ENCODE measurements around the gene DSG1. TPM values are rescaled to one million over a fixed set of nuclear protein-coding genes. Genes with fewer than 3 reads are reported as not detected.

Gene DSG1
- total and polyA plus RNA-seq, 2 of the 13 experiments (the other 11 are each of a cell fraction or from before 2014, with no cell fraction given), result 0.04 TPM; not detected in 1

DNA sequence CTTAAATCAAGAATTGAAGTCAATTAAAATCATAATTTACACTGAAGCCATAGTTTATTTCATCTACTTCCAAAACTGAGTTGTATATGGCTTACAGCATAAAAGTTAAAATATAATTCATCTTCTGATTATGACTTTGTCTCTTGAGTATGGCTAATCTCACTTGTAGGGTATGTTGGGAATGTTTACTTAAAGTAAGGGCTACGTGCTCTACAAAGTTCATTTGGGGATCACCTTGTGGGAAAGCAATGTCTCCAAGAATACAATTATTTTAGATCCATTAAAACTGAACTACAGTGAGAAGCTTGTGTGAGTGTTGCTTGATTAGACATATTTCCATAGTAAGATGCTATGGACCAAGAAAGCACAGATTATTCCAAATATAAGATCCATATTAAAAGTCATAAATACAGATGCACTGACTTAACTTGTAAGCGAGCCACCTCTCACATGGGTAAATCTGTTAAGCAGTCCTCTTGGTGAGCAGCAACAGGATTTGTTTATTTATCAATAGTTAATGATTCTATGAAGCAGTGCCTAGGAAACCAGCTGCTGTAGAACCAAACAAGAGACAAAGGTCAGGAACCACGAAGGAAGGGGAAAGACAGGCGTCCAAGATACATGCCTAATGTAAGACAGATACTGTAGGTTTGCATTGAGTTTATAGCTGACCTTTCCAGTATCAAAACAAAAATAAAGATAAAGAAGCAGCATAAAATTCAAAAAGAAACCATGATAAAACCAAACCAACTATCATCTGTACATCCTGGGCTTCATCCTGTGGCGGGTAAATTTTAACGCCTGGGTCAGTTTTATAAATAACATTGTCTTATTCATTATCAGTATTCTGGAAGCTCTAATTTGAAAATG is 83.4 kb downstream of the DSG1 start (continued):
- TF ChIP-seq ZNF441 (CRISPR knock-in tag; IDR thresholded peaks at IDR 0.05; ENCODE audit: borderline replicate concordance) (no peak), PHF5A (CRISPR knock-in tag; IDR thresholded peaks at IDR 0.05; ENCODE audit: low read depth, unreplicated experiment) (peak; percentile 25), SOX6 (IDR thresholded peaks at IDR 0.05) (no peak), SOX6 (CRISPR knock-in tag; IDR thresholded peaks at IDR 0.05) (peak; percentile 53), RARA (CRISPR knock-in tag; IDR thresholded peaks at IDR 0.05) (peak; percentile 70), ZSCAN9 (CRISPR knock-in tag; IDR thresholded peaks at IDR 0.05; ENCODE audit: borderline replicate concordance) (no peak), ASH2L (IDR thresholded peaks at IDR 0.05; ENCODE audit: insufficient read length, low read depth, low read length) (peak; percentile 87), HNF4G (IDR thresholded peaks at IDR 0.05; ENCODE audit: borderline replicate concordance, low read depth, low read length) (peak; percentile 60; the same call in 1 of the 2 replicates), HNF4G (CRISPR knock-in tag; IDR thresholded peaks at IDR 0.05; ENCODE audit: borderline replicate concordance, low read depth) (no peak), NR2F6 (IDR thresholded peaks at IDR 0.05) (peak; percentile 52), NR2F6 (CRISPR knock-in tag; IDR thresholded peaks at IDR 0.05) (no peak; the same call in 1 of the 2 replicates), RXRB (CRISPR knock-in tag; IDR thresholded peaks at IDR 0.05; ENCODE audit: borderline replicate concordance) (peak; percentile 62; the same call in 1 of the 2 replicates), HMG20A (CRISPR knock-in tag; IDR thresholded peaks at IDR 0.05; ENCODE audit: borderline replicate concordance) (no peak; the same call in 1 of the 2 replicates), EP300 (IDR thresholded peaks at IDR 0.05; ENCODE audit: low read depth in 2 of 2, low read length in 2 of 2) (peak; percentile 18 to 34; a peak in 1 of 4 replicates), EP300 (CRISPR knock-in tag; IDR thresholded peaks at IDR 0.05; ENCODE audit: borderline replicate concordance) (no peak), SAP130 (CRISPR knock-in tag; IDR thresholded peaks at IDR 0.05; ENCODE audit: low read depth) (peak; percentile 12; the same call in 1 of the 2 replicates), EHMT2 (IDR thresholded peaks at IDR 0.05; ENCODE audit: borderline replicate concordance, low read depth, low read length) (peak; percentile 49; the same call in 1 of the 2 replicates), MIXL1 (CRISPR knock-in tag; IDR thresholded peaks at IDR 0.05) (peak; percentile 73; the same call in 1 of the 2 replicates), CAMTA2 (CRISPR knock-in tag; IDR thresholded peaks at IDR 0.05; ENCODE audit: borderline replicate concordance) (no peak), CHD4 (IDR thresholded peaks at IDR 0.05; ENCODE audit: borderline replicate concordance, low read length) (peak; percentile 87; the same call in 1 of the 2 replicates), NCOR1 (IDR thresholded peaks at IDR 0.05; ENCODE audit: borderline replicate concordance, low read length) (peak; percentile 77; the same call in 1 of the 2 replicates)
- TF ChIP-seq, protein P1, sequence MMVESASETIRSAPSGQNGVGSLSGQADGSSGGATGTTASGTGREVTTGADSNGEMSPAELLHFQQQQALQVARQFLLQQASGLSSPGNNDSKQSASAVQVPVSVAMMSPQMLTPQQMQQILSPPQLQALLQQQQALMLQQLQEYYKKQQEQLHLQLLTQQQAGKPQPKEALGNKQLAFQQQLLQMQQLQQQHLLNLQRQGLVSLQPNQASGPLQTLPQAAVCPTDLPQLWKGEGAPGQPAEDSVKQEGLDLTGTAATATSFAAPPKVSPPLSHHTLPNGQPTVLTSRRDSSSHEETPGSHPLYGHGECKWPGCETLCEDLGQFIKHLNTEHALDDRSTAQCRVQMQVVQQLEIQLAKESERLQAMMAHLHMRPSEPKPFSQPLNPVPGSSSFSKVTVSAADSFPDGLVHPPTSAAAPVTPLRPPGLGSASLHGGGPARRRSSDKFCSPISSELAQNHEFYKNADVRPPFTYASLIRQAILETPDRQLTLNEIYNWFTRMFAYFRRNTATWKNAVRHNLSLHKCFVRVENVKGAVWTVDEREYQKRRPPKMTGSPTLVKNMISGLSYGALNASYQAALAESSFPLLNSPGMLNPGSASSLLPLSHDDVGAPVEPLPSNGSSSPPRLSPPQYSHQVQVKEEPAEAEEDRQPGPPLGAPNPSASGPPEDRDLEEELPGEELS (CRISPR knock-in tag; IDR thresholded peaks at IDR 0.05), result peak; percentile 84
- TF ChIP-seq, protein P2, sequence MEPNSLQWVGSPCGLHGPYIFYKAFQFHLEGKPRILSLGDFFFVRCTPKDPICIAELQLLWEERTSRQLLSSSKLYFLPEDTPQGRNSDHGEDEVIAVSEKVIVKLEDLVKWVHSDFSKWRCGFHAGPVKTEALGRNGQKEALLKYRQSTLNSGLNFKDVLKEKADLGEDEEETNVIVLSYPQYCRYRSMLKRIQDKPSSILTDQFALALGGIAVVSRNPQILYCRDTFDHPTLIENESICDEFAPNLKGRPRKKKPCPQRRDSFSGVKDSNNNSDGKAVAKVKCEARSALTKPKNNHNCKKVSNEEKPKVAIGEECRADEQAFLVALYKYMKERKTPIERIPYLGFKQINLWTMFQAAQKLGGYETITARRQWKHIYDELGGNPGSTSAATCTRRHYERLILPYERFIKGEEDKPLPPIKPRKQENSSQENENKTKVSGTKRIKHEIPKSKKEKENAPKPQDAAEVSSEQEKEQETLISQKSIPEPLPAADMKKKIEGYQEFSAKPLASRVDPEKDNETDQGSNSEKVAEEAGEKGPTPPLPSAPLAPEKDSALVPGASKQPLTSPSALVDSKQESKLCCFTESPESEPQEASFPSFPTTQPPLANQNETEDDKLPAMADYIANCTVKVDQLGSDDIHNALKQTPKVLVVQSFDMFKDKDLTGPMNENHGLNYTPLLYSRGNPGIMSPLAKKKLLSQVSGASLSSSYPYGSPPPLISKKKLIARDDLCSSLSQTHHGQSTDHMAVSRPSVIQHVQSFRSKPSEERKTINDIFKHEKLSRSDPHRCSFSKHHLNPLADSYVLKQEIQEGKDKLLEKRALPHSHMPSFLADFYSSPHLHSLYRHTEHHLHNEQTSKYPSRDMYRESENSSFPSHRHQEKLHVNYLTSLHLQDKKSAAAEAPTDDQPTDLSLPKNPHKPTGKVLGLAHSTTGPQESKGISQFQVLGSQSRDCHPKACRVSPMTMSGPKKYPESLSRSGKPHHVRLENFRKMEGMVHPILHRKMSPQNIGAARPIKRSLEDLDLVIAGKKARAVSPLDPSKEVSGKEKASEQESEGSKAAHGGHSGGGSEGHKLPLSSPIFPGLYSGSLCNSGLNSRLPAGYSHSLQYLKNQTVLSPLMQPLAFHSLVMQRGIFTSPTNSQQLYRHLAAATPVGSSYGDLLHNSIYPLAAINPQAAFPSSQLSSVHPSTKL (CRISPR knock-in tag; IDR thresholded peaks at IDR 0.05), result peak; percentile 19; the same call in 1 of the 2 replicates
